GM12878 (cell line): Measurements from ENCODE around the gene ZYG11B. TPM values are rescaled to one million over a fixed set of nuclear protein-coding genes. Genes with fewer than 3 reads are reported as not detected.
"Not testable (repeated sequence)": the region's sequence is repeated elsewhere in the genome, so short reads cannot be mapped to it uniquely, and the experiment has no call there.

Source experiments
- ATAC-seq: fragments of 200-7000 bp; cut with Tn5 transposase; 3 replicates; pipeline ENCODE4 v1.9.1; 2020; ENCODE audit warnings: mild to moderate bottlenecking, moderate library complexity
- BruUV-seq: library from RNA; stranded (reverse); fragments of 400-500 nt; replicated peaks from 2 replicates; lab custom pipeline; 2021; lab: Mats Ljungman, UMichigan
- CTCF ChIA-PET: fragments of 300-600 bp; sonication (Branson Sonifier 250); formaldehyde crosslinking; extraction: SDS; loops from one replicate; lab custom pipeline; 2021; ENCODE audit warnings: inconsistent platforms; lab: Yijun Ruan, JAX
- POLR2A ChIA-PET: fragments of 350-600 bp; formaldehyde crosslinking; extraction: SDS; loops from one replicate; lab custom pipeline; 2021; ENCODE audit warnings: inconsistent platforms; lab: Charles Lee
- RAD21 ChIA-PET: fragments of 300-600 bp; sonication (Branson Sonifier 250); formaldehyde crosslinking; loops from one replicate; lab custom pipeline; 2023; ENCODE audit warnings: antibody characterized with exemption; ENCODE audit not compliant: unreplicated experiment; lab: Charles Lee
- SMC1A ChIA-PET: fragments of 300-600 bp; sonication (Branson Sonifier 250); formaldehyde crosslinking; loops from one replicate; lab custom pipeline; 2023; ENCODE audit not compliant: unreplicated experiment, uncharacterized antibody; lab: Charles Lee
- DNase-seq: peaks from one replicate; pipeline ENCODE4 v3.0.0-alpha.2; 2011; ENCODE audit warnings: low read depth, low spot score
- FAIRE-seq: peaks from 3 replicates; lab custom pipeline; 2011; peaks lifted over from hg19 to GRCh38; lab: Jason Lieb, UNC
- H2AFZ ChIP-seq: 2 replicates; pipeline ENCODE4 v1.6.0; 2011; ENCODE audit warnings: low read depth, low read length, control low read depth; ENCODE audit not compliant: control insufficient read depth
- H3K27ac ChIP-seq: 2 replicates; pipeline ENCODE4 v1.5.1; 2011; ENCODE audit warnings: control low read depth; ENCODE audit not compliant: control insufficient read depth, insufficient read depth
- H3K27me3 ChIP-seq, 2 experiments: replicated peaks in 1 of 2; 2 replicates each; pipeline versions ENCODE4 v1.6.0 to v1.6.1; 2011; ENCODE audit warnings: low read length in 1 of 2; ENCODE audit not compliant: control insufficient read depth in 2 of 2, insufficient read depth in 2 of 2
- H3K36me3 ChIP-seq, 2 experiments: 2 replicates each; pipeline ENCODE4 v1.5.1; 2011; ENCODE audit warnings: low read length in 1 of 2; ENCODE audit not compliant: control insufficient read depth in 2 of 2, insufficient read depth in 2 of 2
- H3K4me1 ChIP-seq: 2 replicates; pipeline ENCODE4 v1.6.1; 2011; ENCODE audit warnings: mild to moderate bottlenecking, low read length, moderate library complexity, mixed read lengths; ENCODE audit not compliant: control insufficient read depth, insufficient read depth
- H3K4me2 ChIP-seq: 2 replicates; pipeline ENCODE4 v1.6.0; 2011; ENCODE audit warnings: control low read depth; ENCODE audit not compliant: control insufficient read depth, insufficient read depth
- H3K4me3 ChIP-seq: fragments of 200-600 bp; sonication (generic); 2 replicates; pipeline ENCODE4 v1.5.1; 2016
- H3K79me2 ChIP-seq: 2 replicates; pipeline ENCODE4 v1.6.0; 2011; ENCODE audit warnings: low read length; ENCODE audit not compliant: control insufficient read depth, insufficient read depth
- H3K9ac ChIP-seq: 2 replicates; pipeline ENCODE4 v1.8.0; 2011; ENCODE audit warnings: low read length, control low read depth, mixed read lengths; ENCODE audit not compliant: control insufficient read depth, insufficient read depth
- H3K9me3 ChIP-seq: replicated peaks from 3 replicates; pipeline ENCODE4 v1.5.1; 2011; ENCODE audit warnings: mild to moderate bottlenecking, low read length; ENCODE audit not compliant: control insufficient read depth, insufficient read depth
- H4K20me1 ChIP-seq: 2 replicates; pipeline ENCODE4 v1.6.0; 2011; ENCODE audit not compliant: control insufficient read depth, insufficient read depth
- CUX1 ChIP-seq: IDR thresholded peaks from 2 replicates; pipeline ENCODE4 v1.6.1; 2012; ENCODE audit warnings: improper control_type of control experiment, low read depth, low read length; ENCODE audit not compliant: insufficient replicate concordance
- FOXK2 ChIP-seq: fragments of 450-650 bp; IDR thresholded peaks from 2 replicates; pipeline ENCODE4 v1.6.1; 2017; ENCODE audit warnings: mild to moderate bottlenecking, moderate library complexity
- KLF5 ChIP-seq: fragments of 450-650 bp; IDR thresholded peaks from 2 replicates; pipeline ENCODE4 v1.6.1; 2014; ENCODE audit warnings: mild to moderate bottlenecking; ENCODE audit not compliant: partially characterized antibody
- LARP7 ChIP-seq: fragments of 450-650 bp; IDR thresholded peaks from 2 replicates; pipeline ENCODE4 v1.6.1; 2017; ENCODE audit warnings: mild to moderate bottlenecking
- MEF2B ChIP-seq: fragments of 450-650 bp; IDR thresholded peaks from 2 replicates; pipeline ENCODE4 v1.6.1; 2018; ENCODE audit warnings: mild to moderate bottlenecking, moderate library complexity; ENCODE audit not compliant: partially characterized antibody, poor library complexity, severe bottlenecking
- NR2C1 ChIP-seq: fragments of 450-650 bp; IDR thresholded peaks from 2 replicates; pipeline ENCODE4 v1.6.1; 2017; ENCODE audit warnings: antibody characterized with exemption, mild to moderate bottlenecking, moderate library complexity
- POLR2AphosphoS5 ChIP-seq: IDR thresholded peaks from 2 replicates; pipeline ENCODE4 v1.6.1; 2011; ENCODE audit warnings: mild to moderate bottlenecking, low read length, inconsistent platforms
- SUPT20H ChIP-seq: IDR thresholded peaks from 2 replicates; pipeline ENCODE4 v1.6.1; 2011; ENCODE audit warnings: low read depth, mild to moderate bottlenecking, low read length, moderate library complexity, borderline replicate concordance; ENCODE audit not compliant: control insufficient read depth
- TCF12 ChIP-seq: IDR thresholded peaks from 2 replicates; pipeline ENCODE4 v1.6.1; 2011; ENCODE audit warnings: low read depth, mild to moderate bottlenecking, low read length
- ZNF622 ChIP-seq: fragments of 450-650 bp; IDR thresholded peaks from 2 replicates; pipeline ENCODE4 v1.6.1; 2017; ENCODE audit warnings: mild to moderate bottlenecking, inconsistent platforms
- whole genome bisulfite sequencing: methylation state at CpG from one replicate; pipeline ENCODE4 v1.1.6; 2016; ENCODE audit warnings: low lambda C conversion rate; ENCODE audit not compliant: insufficient replicate concordance, insufficient coverage; ENCODE audit errors: missing lambda C conversion rate; 5-methylcytosine and 5-hydroxymethylcytosine counted together
- in situ Hi-C: fragments of 300-500 bp; cut with MboI; formaldehyde crosslinking; loops from 9 replicates; pipeline ENCODE4 v1.14.3; 2018; ENCODE audit warnings: mixed read lengths
- intact Hi-C: fragments of 100-400 bp; cut with micrococcal nuclease; formaldehyde crosslinking; loops from one replicate; pipeline ENCODE4 v1.14.2; 2022; ENCODE audit not compliant: unreplicated experiment
- polyA plus RNA-seq, 11 experiments: library from polyadenylated mRNA; depleted of rRNA in 4 of 11; unstranded in 6 of 11; stranded (reverse) in 5 of 11; fragments of >200 nt; fragmentation: Nextera tagmentation in 4 of 11; fragmentation: Illumina TruSeq in 1 of 11; extraction: Ambion mirVana in 4 of 11; extraction: Trizol in 1 of 11; gene quantifications; 1 replicate in 1 of 11; 2 replicates in 10 of 11; pipeline versions ENCODE4 v1.2.1 to v1.2.3, GENCODE V29; 2011 to 2016; ENCODE audit warnings: inconsistent platforms in 2 of 11, missing spikeins in 2 of 11, low read depth in 1 of 11
- total RNA-seq, 4 experiments: library from RNA; depleted of rRNA in 3 of 4; stranded (reverse); fragments of >200 nt in 3 of 4; fragmentation: Illumina TruSeq in 1 of 4; extraction: Trizol in 1 of 4; gene quantifications; 2 replicates each; pipeline versions ENCODE4 v1.2.1 to v1.2.3, GENCODE V29; 2013 to 2021
- TF ChIP-seq, protein P1 (sequence below): fragments of 450-650 bp; IDR thresholded peaks from 2 replicates; pipeline ENCODE4 v1.6.1; 2016; ENCODE audit warnings: mild to moderate bottlenecking
- TF ChIP-seq, protein P2 (sequence below): IDR thresholded peaks from 2 replicates; pipeline ENCODE4 v1.6.1; 2012; ENCODE audit warnings: low read depth, low read length, improper control_type of control experiment

Gene ZYG11B
- total and polyA plus RNA-seq, 10 of the 15 experiments (the other 5 are each of a cell fraction or from before 2014, with no cell fraction given) = 1.8 to 8.5 (median 5.3) TPM

GRCh38 chr1:52748119-52748518 lies 21.9 kb downstream of the ZYG11B start:
- no peak for FAIRE-seq
- CTCF ChIA-PET = interaction anchor here (0.7 to 1.6 kb wide), 5 partner anchors 17 to 570 kb away, joined by 3 read pairs; no protein-coding TSS in a partner anchor
- no peak for TF ChIP-seq FOXK2
- TF ChIP-seq, protein P1, sequence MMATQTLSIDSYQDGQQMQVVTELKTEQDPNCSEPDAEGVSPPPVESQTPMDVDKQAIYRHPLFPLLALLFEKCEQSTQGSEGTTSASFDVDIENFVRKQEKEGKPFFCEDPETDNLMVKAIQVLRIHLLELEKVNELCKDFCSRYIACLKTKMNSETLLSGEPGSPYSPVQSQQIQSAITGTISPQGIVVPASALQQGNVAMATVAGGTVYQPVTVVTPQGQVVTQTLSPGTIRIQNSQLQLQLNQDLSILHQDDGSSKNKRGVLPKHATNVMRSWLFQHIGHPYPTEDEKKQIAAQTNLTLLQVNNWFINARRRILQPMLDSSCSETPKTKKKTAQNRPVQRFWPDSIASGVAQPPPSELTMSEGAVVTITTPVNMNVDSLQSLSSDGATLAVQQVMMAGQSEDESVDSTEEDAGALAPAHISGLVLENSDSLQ = no peak
- no peak for TF ChIP-seq NR2C1
- no peak for TF ChIP-seq POLR2AphosphoS5
- no peak for TF ChIP-seq CUX1
- no peak for TF ChIP-seq ZNF622
- TF ChIP-seq TCF12 = no peak
- TF ChIP-seq KLF5 = no peak
- TF ChIP-seq LARP7 = no peak
- no peak for TF ChIP-seq SUPT20H
- TF ChIP-seq, protein P2, sequence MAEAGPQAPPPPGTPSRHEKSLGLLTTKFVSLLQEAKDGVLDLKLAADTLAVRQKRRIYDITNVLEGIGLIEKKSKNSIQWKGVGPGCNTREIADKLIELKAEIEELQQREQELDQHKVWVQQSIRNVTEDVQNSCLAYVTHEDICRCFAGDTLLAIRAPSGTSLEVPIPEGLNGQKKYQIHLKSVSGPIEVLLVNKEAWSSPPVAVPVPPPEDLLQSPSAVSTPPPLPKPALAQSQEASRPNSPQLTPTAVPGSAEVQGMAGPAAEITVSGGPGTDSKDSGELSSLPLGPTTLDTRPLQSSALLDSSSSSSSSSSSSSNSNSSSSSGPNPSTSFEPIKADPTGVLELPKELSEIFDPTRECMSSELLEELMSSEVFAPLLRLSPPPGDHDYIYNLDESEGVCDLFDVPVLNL = no peak
- TF ChIP-seq MEF2B = no peak

DNA sequence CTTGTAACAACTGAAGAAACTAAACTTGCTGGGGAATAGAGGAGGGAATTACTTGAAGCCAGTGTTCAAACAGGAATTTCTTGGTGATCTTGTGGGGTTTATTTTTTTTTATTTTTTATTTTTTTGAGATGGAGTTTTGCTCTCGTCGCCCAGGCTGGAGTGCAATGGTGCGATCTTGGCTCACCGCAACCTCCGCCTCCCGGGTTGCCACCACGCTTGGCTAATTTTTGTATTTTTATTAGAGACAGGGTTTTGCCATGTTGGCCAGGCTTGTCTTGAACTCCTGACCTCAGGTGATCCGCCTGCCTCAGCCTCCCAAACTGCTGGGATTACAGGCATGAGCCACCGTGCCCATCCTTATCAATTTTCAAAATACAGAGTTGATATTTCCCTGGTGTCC lies 23.2 kb downstream of the ZYG11B start:
- FAIRE-seq, RAD21 ChIA-PET, POLR2A ChIA-PET, ATAC-seq, in situ Hi-C loops, SMC1A ChIA-PET, H3K36me3 ChIP-seq, DNase-seq, H3K4me2 ChIP-seq, H3K9me3 ChIP-seq, H2AFZ ChIP-seq, H3K4me1 ChIP-seq, H3K4me3 ChIP-seq, H3K79me2 ChIP-seq, intact Hi-C loops, BruUV-seq, H4K20me1 ChIP-seq, H3K9ac ChIP-seq, H3K27me3 ChIP-seq, H3K27ac ChIP-seq: not testable (repeated sequence)
- CTCF ChIA-PET = interaction anchor here (0.7 kb wide), 1 partner anchor 766 kb away, joined by 6 read pairs; no protein-coding TSS in a partner anchor
- WGBS = 97% methylated on average over 9 of the region's 9 CpGs

More at GRCh38 chr1:52748119-52748518, 21.9 kb downstream of the ZYG11B start:
- no peak overlapping the region for H3K27ac ChIP-seq
- no peaks in the 10 kb centered on the region for H3K36me3 ChIP-seq
- ATAC-seq (no peak), DNase-seq (no peak)
- no peak overlapping the region for H2AFZ ChIP-seq
- H3K9me3 ChIP-seq = no peaks in the 10 kb centered on the region
- ChIA-PET POLR2A (interaction anchor here (0.5 kb wide), 1 partner anchor 71 kb away, joined by 4 read pairs; no protein-coding TSS in a partner anchor), RAD21 (no interaction called here), SMC1A (interaction anchor here (0.9 kb wide), 1 partner anchor 50 kb away, joined by 3 read pairs; the partner anchor contains the start of gene COA7)
- H3K4me2 ChIP-seq = no peak overlapping the region
- no peak overlapping the region for H3K4me3 ChIP-seq
- no peaks in the 10 kb centered on the region for H3K4me1 ChIP-seq
- no peaks in the 10 kb centered on the region for H3K79me2 ChIP-seq
- no peaks in the 10 kb centered on the region for H3K27me3 ChIP-seq
- in situ Hi-C loops = no loop called here
- no TSS peak for BruUV-seq
- no peaks in the 10 kb centered on the region for H4K20me1 ChIP-seq
- H3K9ac ChIP-seq = no peak overlapping the region
- intact Hi-C loops = no loop called here
